GM19397 (cell line): ENCODE data around the gene SPOCK1.

Experiments
- ATAC-seq: cut with Tn5 transposase; IDR thresholded peaks from one replicate; pipeline ENCODE4 v1.9.1; 2021; ENCODE audit warnings: mild to moderate bottlenecking, moderate library complexity; ENCODE audit not compliant: unreplicated experiment

The SPOCK1 gene

DNA sequence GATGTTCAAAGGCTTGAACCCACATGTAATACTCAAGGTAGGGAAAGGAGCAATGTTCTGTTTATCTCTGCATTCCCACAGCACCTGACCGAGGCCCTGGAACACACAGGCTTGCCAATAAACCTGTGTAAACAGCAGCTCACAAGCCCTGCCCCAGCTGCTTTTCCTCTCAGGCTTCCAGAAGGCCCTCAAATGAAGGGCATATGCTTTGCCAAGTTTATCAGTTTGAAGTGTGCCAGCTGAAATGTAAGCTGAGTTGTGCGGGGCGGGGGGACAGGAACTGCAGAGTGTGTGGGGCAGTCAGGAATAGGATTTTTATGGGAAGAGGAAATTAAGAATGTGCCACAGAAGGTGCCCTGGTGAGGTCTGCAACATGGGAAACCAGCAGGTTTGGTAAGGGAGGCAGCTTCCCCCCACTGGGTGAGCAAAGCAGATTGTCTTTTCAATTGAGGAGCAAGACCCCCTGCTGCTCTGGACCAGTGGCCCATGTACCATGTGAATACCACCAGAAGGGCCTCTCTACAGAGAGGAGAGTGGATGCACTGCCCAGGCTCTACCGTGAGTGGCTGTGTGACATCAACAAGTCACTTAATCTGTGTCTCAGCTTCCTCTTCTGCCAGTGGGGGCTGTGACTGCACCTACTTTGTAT lies 194.8 kb downstream of the SPOCK1 start:
- no peak for ATAC-seq

DNA sequence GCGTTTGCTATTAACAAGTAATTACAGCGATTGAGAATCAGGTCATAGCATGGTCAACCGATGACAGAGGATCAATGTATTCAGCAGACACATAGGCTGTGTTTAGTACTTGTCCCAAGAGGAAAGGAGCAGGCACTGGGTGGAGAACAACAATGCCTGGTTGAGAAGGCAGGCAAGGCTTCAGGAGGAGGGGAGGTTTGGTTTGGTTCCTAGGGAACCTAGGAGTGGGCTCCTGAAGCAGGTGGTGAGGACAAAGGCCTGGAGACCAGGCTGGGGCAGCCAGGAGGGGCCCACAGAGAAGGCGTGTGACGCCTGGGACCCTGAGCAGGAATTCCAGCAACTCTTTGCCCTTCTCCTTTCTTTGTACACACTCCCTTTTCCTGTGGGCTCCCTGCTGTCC lies 195.6 kb downstream of the SPOCK1 start:
- no peak for ATAC-seq

DNA sequence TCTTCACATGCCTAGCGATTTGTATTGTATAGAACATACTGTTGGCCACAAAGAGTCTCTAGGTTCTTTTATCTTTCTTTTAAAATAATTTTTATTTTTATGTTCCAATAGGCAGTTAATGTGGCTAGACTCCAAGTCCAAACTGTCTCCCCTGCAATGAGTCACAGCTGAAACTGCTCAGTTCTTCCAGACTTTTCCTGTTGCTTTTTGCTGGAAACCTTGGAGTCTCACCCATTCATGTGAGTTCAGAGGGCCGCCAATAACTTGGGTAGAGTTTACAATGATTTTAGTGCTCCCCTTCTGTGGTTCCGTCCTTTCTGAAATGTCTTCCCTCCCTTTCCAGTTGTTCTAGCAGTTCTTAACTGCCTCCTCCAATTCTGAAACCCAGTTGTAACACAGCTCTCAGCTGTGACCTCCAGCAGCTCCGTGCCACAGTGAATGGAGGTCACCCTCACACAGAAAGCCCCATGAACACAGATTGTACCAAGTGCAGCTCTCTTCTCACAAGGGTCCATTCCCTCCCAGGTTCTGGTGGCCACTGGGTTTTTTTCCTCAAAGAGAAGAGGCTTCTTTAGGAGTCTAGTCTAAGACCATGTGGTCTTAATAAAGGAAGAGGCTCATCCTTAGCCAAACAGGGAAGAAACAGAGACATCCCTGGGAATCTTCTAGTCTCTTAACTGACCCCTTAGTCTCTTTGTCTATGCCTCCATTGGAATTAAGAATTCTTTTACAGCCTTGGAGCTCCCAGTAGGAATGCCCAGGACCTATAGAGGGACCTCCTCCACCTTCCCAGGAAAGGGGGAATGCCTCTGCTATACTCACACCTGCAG lies 198.5 kb downstream of the SPOCK1 start:
- no peak for ATAC-seq

- ATAC-seq, result no peak
These were observed 202.8 kb downstream of the SPOCK1 start for GRCh38 chr5:137296213-137296781.

DNA sequence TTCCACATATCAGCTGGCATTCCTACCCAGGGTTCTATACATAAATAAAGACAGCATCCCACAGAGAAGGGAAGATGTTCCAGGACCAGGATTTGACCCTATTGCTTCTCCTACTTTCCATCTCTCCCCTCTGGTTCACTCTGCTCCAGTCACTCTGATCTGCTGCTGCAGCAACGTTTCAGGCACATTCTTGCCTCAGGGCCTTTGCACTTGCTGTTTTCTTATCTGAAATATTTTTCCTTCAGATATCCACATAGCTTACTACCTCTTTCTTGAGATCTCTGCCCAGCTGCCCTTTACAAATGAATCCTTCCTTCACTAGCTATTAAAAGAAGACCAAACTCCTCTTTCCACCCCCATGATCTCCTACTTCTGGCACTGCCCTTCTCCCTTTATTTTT lies 204.5 kb downstream of the SPOCK1 start:
- ATAC-seq, result no peak

- no peak for ATAC-seq
These were observed 206.6 kb downstream of the SPOCK1 start for GRCh38 chr5:137292461-137293027.

DNA sequence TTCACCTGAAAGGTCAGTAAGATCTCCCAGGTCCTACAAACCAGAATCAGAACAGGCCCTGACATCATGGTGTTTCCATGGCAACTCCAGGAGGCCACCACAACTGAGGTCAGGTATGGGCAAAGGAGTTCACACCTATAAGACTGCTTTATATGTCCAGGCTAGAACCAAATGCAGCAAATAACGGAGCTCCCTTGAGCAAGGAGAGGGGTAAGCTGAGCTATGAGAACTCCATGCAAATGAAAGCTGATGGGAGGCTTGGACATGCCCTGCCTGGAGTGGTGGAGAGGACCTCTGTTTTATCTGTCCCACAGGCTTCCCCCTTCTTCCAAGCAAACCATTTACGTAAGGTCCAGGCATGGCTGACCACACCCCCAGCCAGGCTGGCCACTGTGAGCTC lies 207.7 kb downstream of the SPOCK1 start:
- no peak for ATAC-seq

GRCh38 chr5:137291031-137291430 lies 208.1 kb downstream of the SPOCK1 start:
- ATAC-seq, result no peak

DNA sequence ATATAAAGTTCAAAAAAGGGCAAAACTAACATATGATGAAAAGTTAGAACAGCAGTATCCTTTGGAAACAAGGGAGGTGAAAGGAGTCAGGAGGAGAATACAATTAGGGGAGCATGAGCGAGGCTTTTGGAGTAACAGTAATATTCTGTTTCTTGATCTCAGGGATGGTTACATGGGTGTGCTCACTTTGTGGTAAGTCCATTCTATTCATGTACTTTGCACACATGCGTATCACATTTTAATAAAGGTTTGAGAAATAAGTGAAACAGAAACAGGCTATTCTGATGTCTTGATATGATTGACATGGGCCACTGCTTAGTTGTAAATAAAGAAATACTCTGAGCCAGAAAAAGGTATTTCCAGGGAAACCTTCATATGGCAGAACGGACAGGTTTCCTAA lies 208.8 kb downstream of the SPOCK1 start:
- ATAC-seq, result no peak

DNA sequence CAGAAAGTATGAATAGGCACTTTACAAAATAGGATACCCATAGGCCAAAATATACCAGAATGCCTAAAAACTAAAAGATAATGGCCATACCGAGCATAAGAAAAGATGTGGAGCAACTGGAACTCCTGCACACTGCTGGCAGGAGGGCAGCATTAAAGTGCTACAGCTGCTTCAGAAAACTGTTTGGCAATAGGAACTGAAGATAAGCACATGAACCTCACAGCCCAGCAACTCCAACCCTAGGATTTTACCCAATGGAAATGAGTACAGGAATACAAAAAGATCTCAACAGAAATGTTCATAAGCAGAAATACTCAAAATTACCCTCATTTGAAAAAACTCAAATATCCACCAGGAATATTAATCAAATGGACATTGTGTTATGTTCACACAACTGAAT lies 209.3 kb downstream of the SPOCK1 start:
- no peak for ATAC-seq

GRCh38 chr5:137287569-137287968 lies 211.6 kb downstream of the SPOCK1 start:
- no peak for ATAC-seq

DNA sequence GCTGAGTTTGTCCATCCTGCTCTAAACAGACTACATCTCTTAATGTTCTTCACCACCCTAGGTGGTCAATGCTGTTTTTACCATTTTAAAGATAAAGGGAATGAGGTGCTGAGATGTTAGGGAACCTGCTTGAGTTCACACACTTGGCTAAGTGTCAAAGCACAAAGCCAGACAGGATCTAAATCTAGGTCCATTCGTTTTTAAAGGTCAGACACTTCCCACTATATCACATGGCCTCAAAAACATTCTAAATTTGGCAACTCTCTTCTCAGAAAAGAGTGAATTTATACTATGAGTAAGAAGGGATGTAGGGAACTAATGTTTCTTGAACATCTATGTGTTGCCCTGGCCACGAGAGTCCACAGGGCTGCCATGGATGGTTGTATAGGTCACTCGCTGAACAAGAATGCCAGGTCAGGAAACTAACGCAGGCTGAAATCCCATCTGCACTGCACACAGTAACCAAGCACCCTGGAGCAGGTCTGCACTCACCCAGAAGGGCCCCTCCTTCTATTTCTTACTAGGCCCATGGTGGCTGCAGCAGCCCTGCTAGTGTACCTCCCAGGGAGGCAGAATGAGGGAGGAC lies 213.0 kb downstream of the SPOCK1 start:
- ATAC-seq, result no peak

- no peak for ATAC-seq
These were observed 215.3 kb downstream of the SPOCK1 start for GRCh38 chr5:137283801-137284200.

DNA sequence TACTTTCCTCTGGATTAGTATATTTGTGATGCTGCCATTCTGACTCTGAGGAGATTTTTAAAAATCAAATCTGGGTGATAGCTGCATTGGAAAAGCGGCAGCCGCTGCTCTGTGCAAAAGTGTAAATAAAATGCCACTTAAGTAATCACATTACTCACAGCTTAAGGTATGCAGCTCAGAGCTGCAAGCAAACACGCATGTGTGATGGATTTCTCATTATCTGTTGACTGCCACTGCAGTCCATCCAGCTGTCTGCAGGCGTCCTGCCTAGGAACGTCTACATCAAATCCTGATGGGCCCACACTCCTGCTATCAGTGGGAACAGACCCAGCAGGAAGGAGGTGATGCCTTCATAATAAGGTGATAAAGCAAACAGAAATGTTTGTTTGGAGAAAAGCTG lies 216.9 kb downstream of the SPOCK1 start:
- ATAC-seq, result no peak

DNA sequence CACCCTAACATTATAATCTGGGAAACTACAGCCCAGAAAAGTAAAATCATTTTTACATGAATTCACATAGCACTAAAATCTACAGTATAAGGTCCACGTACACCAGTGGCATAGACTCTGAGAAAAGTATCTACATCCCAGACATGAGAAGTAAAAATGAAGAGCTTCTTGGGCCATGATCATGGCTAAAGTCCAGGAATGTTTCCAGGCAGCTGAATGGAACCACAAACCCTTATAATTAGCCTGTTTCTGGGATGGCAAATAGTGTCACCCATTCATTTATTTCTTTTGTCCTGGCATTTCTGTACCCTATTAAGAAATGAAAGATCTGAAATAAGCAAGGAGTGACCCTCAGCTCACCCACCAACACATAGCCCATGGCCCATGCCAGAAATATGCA lies 217.9 kb downstream of the SPOCK1 start:
- ATAC-seq, result no peak

DNA sequence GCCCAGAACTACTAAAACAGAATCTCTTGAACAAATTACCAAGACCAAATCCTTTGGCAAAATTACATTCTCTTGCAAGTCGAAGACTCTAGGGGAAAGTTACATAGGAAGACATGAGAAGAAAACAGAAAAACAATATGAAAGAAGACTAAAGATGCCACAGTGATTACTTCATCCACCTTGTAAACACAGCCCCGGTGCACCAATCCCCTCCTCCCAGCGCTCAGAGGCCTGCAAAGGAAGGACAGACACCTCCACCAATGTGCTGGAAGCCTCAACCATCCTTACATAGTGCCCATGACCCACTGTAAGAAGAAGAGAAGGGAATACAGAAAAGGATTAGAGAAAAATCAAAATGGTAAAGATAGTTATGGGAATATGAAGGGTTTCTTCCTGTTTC lies 218.5 kb downstream of the SPOCK1 start:
- ATAC-seq, result no peak

- no peak for ATAC-seq
These were observed 219.4 kb downstream of the SPOCK1 start for GRCh38 chr5:137279521-137280231.

DNA sequence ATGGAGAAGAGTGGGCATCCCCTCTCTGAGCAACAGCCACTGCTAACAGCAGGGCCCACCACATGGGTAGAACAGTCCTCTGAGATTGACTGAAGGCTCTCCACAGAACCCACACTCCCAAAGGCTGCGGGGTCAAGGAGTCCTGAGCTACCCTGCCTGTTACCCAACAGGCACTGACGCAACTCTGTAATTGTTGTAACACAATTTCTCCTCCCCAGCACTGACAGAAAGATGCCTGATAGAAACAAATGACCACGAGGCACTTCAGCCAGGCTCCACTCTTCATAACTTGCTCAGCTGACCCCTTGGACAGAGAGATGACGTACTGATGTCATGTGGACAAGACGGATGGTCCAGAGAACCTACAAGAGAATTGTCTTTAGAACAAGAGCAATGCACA lies 220.7 kb downstream of the SPOCK1 start:
- no peak for ATAC-seq

DNA sequence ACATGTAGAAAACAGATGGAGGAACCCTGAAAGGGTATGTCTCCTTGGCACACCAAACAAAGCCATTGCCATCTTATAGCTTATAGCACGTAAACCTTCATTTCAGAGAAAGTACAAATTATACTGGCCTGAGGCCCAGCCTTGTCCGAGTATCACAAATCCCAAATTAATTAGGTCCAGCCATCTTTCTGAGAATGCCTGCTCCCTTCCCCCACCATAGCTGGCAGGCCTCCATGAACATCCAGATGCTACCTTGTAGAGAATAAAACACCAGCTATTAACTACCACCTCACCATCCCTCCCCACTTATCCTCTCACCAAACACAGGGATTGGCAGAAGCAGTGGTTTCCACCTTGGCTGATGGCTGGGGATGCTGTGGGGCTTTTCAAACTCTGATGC lies 224.0 kb downstream of the SPOCK1 start:
- ATAC-seq, result no peak

DNA sequence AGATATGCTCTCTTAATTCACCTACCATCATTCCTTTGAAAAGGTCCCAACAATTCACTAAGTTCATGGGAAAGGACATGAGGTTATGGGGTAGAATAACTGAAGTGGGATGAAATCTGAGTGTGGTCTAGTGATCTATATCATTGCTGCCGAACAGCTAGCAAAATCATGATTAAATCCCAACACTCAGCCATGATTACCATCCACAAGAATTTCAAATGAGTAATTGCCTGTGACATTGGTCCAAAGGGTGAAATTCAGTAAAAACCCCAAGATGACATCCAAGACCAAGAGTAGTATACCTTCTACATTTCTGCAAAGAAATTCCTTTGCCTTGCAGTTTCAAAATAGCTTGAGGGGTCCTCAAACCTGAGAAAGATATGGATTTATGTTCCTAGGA lies 225.6 kb downstream of the SPOCK1 start:
- no peak for ATAC-seq

- no peak for ATAC-seq
These were observed 226.3 kb downstream of the SPOCK1 start for GRCh38 chr5:137272831-137273230.
